IPS-18c (cell line): Measurements from ENCODE around the gene FAM120A.

ENCODE experiments used
- H3K4me3 ChIP-seq: 2 replicates; pipeline ENCODE4 v1.7.0; 2013; ENCODE audit warnings: low read depth, mild to moderate bottlenecking, low read length, moderate library complexity; ENCODE audit not compliant: insufficient read depth
- H3K9me3 ChIP-seq: one replicate; pipeline ENCODE4 v1.6.1; 2013; ENCODE audit warnings: mild to moderate bottlenecking, low read length, moderate library complexity; ENCODE audit not compliant: control insufficient read depth, insufficient read depth

Gene FAM120A

DNA sequence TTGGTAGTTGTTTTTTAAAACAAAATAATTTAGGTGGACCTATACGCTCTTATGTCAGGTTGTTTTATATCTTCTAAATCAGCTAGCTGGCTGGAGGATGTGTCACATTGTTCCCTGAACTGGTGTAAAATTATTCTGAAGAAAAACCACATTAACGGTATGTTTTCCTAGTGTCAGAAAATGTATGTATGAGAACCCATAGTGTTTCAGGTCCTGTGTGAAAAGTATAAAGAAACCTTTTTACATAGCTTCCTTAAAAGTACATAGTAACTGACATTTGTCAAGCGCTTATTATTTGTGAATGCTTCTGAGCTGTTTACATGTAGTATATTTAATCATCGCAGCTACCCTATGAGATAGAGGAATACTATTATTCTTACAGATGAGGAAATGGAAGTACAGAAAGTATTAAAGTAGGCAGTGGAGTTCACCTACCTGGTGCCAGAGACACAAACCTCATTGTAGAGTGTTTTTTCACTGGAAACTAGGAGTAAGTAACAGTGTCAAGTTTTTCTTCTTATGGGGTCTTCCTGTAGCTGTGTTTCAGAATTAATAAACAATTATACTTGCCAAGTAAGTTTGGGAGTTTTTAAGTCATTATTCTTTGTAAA is 12.3 kb downstream of the FAM120A start:
- no peaks in the 10 kb centered on the region for H3K9me3 ChIP-seq
- H3K4me3 ChIP-seq, result no peak overlapping the region

DNA sequence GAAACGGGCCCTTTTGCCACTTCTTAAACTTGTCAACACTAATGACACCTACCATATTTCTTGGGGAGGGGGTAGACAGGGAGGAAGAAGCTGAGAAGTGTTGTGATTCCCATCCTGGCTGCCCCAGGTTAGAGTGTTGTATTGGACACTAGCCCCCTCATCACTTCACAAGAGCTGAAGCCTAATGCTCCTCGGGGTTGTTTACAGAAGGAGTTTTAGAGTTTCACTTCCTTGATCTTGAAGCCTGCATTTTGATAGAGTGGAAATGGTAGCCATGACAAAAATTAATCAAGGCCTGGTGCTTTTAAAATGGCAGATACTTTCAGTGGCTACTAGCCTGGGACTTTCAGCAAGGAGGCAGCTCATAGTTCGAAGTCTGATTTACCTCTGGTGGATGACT is 12.9 kb downstream of the FAM120A start:
- no peak overlapping the region for H3K4me3 ChIP-seq
- H3K9me3 ChIP-seq, result no peaks in the 10 kb centered on the region

DNA sequence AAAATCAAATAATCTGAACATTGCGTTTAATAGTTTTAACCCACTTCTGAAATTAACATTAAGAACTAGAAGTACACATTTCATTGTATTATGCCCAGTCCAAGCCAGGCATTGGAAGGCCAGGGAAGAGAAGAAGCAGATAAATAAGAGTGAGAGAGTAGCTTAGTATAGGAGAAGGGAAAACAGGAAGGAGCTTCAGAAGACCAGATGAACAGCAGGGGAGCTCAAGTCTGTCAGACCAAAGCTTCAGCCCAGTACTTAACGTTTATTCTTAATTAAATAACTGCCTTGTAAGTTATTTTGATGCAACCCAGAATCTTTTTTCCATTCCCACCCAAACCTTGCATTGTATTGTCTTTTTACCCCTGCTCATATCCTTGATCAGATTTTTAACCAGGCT is 13.4 kb downstream of the FAM120A start:
- no peaks in the 10 kb centered on the region for H3K9me3 ChIP-seq
- no peak overlapping the region for H3K4me3 ChIP-seq

DNA sequence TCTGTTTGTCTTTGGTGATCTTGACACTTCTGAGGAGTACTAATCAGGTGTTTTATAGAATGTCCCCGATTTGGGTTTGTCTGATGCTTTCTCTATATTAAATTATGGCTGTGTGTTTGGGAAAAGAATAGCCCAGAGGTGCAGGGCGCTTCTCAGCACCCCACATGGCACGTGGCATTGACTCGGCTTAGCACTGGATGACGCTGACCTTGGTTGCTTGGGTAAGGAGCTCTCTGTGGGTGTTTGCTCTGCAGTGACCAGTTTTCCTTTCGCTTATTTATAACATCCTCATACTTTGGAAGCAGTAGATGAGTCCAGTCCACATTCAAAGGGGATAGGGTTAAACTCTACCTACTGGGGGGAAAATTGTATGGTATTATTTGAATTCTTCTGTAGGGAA is 14.4 kb downstream of the FAM120A start:
- Histone ChIP-seq H3K9me3 (no peaks in the 10 kb centered on the region), H3K4me3 (no peak overlapping the region)

DNA sequence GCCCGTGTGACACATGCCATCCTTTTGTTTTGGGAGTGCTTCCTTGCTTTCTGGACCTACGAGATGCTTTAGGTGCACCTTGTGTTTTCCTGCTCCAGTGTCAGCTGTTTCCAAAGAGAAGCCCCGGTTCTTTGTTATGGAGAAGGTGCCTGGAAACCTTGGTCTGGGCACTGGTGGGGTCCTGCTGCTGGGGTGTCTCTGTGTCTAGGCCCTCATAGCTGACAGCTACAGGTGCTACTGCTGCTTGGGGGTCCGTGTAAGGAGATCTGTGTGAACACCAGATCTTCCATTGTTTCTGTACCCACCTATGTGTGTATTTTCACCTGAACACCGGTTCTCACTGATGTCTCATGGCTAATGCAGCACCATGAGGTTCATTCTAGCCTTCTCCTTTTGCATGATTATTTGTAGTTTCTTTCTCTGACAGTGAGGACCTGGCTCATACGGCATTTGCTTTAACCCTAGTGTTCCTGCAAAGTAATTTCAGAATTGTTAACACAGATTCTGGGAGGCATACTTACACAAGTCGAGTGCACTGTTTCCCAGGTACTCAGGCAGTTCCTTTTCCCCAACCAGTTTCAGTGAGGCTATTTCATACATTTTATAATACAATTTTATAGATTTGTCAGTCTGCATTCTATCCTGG is 15.1 kb downstream of the FAM120A start:
- Histone ChIP-seq H3K4me3 (no peak overlapping the region), H3K9me3 (no peaks in the 10 kb centered on the region)

DNA sequence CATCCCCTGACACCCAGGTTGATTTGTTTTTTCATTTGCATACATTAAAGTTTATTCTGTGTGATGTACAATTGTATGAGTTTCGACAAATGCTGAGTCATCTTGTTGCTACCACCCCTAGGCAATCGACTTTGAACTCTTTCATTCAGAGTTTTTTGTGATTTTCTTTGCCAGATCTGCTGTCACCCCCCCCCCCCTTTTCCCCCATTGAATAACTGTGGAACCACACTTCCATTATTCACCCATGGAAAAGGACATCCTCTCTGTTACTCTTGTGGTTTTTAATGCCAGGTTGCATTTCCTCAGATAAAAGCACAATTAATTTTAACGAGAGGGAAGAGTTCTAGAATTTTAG is 15.6 kb downstream of the FAM120A start:
- no peak overlapping the region for H3K4me3 ChIP-seq
- no peaks in the 10 kb centered on the region for H3K9me3 ChIP-seq

DNA sequence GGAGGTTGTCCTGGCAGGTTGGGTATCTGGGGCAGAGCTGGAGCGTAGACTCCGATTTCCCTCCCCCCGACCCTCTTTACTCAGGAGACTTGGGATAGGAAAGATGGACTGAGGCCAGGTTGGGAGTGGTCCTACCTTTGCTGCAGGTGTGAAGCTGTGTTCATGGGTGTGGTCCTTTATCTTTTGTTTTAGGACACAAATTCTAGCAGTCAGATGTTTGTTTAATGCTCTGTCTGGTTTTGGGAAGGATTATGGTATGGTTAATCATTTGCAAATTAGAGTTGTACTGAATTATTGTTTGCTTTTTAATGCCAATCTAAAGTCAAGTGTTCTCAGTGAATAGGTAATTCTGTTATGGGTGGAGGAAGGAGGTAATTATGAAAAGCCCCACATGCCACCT is 16.0 kb downstream of the FAM120A start:
- Histone ChIP-seq H3K9me3 (no peaks in the 10 kb centered on the region), H3K4me3 (no peak overlapping the region)

DNA sequence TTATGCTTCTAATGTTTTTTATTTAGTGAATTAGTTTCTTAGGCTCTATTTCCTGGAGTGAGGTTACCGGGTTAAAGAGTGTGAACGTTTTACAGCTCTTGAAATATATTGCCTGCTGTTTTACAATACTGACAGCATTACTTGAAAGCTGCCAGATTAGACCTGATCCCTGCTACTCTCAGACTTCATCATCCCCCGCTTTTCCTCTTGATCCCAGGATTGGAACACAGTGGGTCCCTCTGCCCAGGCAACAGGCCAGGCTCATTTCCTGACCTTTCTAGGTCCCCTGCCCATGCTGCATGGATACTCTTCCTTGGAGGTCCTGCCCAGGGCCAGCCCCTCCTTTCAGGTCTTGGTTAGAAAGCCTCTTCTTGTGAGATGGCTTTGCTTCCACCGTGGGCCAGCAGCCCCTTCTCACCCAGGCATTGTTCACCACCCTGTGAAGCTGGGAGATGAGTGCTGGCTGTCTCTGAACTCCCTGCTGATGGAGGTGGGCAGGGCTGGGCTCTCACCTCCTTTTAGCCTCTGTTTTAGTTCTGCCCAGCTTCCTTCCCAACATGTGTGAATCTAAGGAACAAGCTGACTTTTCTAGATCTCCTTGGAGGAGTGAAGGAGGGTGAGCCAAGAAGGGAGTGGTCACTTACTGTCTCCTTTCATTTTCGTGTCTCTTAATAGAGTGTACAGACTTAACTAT is 17.4 kb downstream of the FAM120A start:
- Histone ChIP-seq H3K9me3 (no peaks in the 10 kb centered on the region), H3K4me3 (no peak overlapping the region)

DNA sequence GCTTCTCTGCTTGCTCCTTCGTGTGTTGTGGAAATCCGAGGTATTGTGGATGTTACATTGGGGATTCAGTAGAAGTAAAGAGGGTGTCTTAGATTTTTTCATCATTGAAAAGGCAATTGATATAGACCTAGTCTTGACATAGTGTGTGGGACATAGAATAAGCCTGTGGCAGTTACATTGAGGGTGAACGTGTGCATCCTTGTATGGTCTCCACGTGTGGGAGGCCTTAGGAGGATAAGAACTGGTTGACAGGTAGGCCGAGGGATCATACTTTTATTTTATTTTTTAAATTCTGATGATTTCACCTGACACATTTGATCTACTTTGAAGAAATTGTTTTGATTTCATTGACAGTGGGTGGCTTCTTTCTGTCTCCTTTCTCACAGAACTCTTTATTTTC is 18.9 kb downstream of the FAM120A start:
- H3K9me3 ChIP-seq, result no peaks in the 10 kb centered on the region
- no peak overlapping the region for H3K4me3 ChIP-seq

DNA sequence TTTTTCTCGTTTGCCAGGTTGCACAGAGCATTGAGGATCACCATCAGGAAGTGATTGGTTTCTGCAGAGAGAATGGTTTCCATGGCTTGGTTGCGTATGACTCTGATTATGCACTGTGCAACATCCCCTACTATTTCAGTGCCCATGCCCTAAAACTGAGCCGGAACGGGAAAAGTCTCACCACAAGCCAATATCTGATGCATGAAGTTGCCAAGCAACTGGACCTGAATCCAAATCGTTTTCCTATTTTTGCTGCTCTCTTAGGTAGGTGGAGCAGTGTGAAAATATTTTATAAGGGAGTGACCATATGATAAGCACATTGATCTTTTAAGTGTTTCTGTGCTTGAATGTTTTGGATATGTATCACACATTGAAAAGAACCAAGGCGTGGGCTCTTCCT is 19.6 kb downstream of the FAM120A start:
- Histone ChIP-seq H3K4me3 (no peak overlapping the region), H3K9me3 (no peaks in the 10 kb centered on the region)

DNA sequence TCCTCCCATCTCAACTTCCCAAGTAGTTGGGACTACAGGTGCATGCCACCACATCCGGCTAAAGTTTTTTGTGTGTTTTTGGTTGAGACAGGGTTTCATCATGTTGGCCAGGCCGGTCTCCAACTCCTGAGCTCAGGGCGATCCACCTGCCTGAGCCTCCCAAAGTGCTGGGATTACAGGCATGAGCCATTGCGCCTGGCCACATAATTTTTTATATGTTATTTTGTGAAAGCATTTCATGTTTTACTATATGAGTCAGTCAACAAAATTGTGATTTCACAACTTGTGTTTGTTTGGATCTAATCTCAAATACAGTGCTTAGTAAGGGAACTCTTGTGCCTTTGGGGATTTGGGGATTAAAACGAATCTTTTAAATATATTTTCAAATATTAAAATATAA is 21.9 kb downstream of the FAM120A start:
- H3K9me3 ChIP-seq, result no peaks in the 10 kb centered on the region
- no peak overlapping the region for H3K4me3 ChIP-seq

DNA sequence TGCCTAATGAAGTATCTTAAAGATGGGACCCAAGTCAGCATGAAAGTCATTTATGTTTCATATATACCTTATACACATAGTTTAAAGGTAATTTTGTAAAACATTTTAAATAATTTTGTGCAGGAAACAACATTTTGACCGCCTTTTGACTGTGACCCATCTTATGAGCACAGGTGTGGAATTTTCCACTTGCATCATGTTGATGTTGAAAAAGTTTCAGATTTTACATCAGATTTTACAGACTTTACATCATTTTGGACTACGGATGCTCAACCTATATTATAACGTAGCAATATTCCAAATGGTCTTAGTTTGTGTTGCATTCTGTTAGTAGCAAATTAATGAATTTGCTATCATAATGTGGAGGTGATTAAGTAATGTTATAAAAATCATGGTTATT is 23.6 kb downstream of the FAM120A start:
- Histone ChIP-seq H3K4me3 (no peak overlapping the region), H3K9me3 (no peaks in the 10 kb centered on the region)

DNA sequence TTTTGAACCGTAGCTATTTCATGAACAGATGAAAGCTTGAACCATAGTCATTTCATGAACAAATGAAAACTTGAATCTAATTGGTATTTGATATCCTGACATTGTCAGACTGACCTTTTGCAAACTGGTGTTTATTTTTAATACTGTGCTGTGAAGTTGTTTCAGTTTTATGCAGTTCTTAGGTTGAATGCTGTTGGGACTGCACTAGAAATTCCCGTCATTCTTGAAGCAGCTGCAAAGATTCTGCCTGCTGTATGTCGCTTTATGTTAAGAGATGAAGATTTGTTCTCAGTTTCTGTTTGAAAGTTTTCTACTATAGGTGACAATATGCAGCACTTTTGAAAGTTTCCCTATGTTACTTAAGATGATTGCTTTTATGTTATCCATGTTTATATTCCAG is 24.4 kb downstream of the FAM120A start:
- Histone ChIP-seq H3K4me3 (no peak overlapping the region), H3K9me3 (no peaks in the 10 kb centered on the region)

DNA sequence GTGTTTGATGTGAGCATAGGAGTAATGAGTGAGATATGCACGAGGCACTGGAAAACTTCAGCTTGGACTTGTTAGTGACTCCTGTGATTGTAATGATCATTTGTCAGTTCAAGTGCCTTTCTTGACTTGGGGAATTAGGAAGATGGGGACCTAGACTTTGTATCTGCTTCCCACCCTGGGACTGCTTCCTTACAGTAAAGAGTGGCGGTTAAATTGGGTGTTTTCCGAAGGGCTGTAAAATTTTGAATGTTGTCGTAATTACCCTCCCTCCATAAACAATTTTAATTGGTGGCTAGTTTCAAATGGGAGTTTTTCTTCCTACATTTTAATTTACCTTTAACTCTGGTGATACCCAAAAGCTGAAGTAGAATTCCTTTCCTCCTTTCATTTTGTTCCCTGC is 25.4 kb downstream of the FAM120A start:
- H3K4me3 ChIP-seq, result no peak overlapping the region
- H3K9me3 ChIP-seq, result no peaks in the 10 kb centered on the region

DNA sequence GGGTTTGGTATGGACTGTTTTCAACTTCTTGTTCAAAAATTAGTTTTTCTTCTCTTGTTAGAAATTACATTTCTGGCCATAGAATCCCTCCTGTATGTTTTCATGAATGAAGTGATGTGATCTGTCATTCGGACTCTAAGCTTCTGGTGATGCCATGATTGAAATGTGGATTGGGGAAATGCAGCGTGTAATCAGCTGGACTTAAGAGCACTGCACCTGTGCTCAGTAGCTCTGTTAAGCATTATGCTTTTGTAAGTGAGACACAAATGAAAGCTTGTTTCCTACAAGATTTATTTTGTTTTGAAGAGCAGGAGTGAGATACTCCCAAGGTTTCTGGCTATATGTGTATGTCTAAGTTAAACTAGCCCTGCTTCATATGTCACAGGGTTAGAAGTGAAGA is 25.9 kb downstream of the FAM120A start:
- Histone ChIP-seq H3K4me3 (no peak overlapping the region), H3K9me3 (no peaks in the 10 kb centered on the region)

DNA sequence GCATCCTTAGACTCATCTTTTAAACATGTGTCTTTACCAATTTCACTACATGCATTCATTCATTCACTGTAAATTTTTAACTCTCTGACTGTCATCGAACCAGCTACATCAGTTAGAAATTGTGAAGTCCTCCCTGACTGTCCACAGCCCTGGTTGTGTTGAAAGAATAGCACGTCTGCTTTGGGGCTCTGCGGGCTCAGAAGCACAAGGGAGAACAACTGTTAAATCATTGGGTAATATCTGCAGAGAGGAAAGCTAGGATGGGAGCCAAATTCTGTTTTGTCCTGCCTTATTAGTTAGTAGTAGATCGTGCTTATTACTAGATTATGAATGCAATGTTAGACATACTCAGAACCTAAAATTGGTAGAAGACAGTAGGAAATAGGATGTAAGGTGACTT is 28.2 kb downstream of the FAM120A start:
- H3K9me3 ChIP-seq, result no peaks in the 10 kb centered on the region

DNA sequence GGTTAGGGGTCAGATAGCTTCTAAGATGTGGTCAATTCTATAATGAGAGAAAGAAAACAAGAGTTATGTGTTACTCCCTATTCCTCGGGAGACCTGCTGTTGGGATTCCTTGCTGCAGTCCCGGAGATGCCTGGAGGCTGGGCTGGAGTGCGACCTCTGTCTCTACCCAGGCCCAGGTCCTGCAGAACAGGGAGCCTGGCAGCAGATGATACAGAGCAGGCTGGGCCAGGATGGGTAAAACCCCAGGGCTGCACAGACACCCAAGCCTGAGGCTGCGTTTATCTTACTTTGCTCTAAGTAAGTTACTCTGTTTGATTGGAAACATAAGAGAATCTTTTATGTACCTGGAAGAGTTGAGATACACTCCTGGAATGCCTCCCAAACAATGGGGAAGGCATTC is 28.8 kb downstream of the FAM120A start:
- Histone ChIP-seq H3K9me3 (no peaks in the 10 kb centered on the region), H3K4me3 (no peak overlapping the region)

More for the DNA sequence above, 28.2 kb downstream of the FAM120A start:
- H3K4me3 ChIP-seq, result no peak overlapping the region

DNA sequence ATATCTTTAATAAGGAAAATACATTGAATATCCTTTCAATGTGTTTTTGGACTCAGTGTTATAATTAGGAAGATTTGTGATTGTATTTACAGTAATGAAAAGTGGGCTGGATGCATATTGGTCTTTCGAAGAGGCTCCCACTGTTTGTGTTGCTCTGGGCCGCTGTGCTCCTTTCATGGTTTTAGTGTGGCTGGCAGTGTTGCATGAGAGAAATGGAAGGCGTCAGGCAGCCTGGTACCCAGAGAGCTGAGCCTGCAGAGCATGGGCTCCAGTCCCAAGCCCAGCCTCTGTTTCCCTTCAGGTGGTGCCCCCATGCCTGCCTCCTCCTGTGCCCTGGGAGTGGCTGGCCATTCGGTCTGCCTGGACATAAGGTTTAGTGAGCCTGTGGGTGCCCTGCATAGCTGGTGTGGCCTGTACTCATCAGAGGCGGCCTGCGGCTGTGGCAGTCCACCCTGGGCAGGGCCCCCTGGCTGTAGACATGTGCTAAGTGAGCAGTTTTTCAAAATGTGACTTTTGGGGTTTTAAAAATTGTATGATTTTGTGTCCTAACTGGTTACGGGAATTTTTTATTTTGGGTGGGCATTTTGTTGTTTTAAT is 29.3 kb downstream of the FAM120A start:
- Histone ChIP-seq H3K4me3 (no peak overlapping the region), H3K9me3 (no peaks in the 10 kb centered on the region)
